Measurements from ENCODE around the gene SIGLEC7.

SIGLEC7 gene

DNA sequence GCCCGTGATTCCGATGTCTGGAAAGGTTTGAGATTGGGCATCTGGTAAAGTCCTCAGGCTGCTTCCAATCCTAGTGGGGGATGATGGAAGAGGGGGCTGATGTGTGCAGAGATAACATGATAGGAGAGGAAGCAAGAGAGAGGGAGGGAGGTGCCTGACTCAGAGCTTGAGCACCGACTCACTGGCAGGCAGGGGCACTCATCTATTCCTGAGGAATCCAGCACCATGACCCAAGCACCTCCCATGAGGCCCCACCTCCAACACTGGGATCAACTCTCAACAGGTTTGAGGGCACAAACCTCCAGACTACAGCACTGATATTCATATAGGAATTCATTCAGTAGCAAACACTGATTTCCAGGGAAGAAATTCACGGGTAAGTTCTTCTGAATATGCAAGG is 23.0 kb upstream of the SIGLEC7 start:
- no peak for DNase-seq

DNA sequence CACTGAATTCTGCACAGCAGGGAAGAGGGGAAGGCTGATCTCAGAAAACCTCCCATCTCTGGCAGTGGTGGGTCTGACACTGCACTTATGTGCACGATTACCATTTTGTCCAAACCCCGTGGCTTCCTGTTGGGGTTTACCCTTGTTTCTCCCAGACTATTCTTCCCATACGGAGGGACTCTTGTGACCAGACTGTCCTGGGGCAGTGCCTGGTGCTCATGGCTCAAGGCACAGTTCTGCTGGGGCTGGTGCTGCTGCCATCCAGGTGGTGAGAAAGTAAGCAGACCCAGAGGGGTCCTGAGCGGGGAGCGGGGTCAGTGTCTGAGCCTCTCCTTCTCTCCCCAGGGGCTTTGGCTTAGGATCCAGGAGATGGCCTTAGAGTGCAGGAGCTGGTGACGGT is 22.5 kb upstream of the SIGLEC7 start:
- DNase-seq, result no peak

- DNase-seq, result no peak
Observed at GRCh38 chr19:51120160-51120559, 21.9 kb upstream of the SIGLEC7 start.

DNA sequence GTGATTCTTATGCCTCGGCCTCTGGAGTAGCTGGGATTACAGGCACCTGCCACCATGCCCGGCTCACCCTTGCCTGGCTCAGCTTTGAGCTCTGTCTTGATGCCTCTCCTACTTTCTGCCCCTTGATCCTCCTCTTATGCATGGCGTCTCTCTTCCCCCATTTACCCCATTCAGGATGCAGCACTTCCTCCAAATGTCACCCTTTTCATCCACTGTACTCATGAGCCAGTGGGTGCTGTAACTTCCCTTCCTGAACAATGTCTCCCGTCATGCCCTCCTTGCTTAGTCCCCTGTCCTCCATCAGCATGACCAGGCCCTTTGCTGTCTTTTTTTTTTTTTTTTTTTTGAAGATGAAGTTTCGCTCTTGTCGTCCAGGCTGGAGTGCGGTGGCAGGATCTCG is 20.8 kb upstream of the SIGLEC7 start:
- no peak for DNase-seq

GRCh38 chr19:51122112-51122981 is 19.8 kb upstream of the SIGLEC7 start:
- DNase-seq, result no peak

DNA sequence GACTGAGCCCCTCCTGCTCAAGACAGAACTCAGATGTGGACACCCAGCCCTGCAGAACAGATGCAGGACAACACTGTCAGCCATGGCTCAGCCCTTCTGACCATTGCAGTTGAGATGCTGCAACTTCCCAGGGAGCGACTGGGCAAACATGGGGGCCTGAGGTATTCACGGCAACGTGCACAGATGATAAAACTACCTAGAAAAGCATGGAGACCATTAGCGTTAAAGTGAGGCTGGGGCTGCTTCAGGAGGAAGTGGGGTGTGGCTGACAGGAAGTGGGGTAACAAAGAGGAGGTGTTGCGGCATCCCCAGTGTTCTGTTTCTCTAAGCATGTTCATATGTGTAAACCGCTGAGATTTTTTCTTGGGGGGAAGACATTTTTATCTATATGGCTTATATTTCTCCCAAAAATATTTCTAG is 18.7 kb upstream of the SIGLEC7 start:
- DNase-seq, result no peak

- DNase-seq, result no peak
Observed at GRCh38 chr19:51123802-51124201, 18.3 kb upstream of the SIGLEC7 start.

DNA sequence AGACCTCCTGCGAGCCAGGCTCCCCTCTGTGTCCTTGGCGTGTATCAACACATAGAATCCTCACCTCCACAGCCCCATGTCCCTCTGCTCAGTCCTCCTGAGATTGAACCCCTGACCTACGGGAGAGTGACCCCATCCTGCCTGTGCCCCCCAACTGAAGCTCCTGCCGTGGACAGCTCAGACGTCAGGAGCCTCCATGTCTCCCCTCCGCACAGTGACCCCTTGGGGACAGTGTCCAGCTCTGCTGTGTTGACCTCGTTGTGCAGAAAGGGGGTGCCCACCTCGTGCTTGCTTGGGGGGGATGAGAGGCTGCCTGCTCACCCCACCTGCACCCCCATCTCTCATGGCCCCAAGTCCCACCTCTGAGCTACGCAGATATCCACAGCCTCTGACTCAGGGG is 17.9 kb upstream of the SIGLEC7 start:
- no peak for DNase-seq

DNA sequence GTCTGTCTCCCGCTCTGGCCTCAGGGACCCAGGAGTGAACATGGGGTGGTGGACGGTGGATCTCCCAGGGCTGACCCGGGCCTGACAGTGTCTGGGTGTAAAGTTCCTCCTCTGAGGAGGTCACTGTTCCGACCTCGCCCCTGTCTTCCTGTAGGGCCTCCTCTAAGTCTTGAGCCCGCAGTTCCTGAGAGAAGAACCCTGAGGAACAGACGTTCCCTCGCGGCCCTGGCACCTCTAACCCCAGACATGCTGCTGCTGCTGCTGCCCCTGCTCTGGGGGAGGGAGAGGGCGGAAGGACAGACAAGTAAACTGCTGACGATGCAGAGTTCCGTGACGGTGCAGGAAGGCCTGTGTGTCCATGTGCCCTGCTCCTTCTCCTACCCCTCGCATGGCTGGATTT is 17.4 kb upstream of the SIGLEC7 start, which contains the start of gene SIGLEC9:
SIGLEC9 (plus strand) TSS at position 178 of the 400 bp plus-strand sequence; CDS start at position 247, 69 bp downstream.
- DNase-seq, result no peak

DNA sequence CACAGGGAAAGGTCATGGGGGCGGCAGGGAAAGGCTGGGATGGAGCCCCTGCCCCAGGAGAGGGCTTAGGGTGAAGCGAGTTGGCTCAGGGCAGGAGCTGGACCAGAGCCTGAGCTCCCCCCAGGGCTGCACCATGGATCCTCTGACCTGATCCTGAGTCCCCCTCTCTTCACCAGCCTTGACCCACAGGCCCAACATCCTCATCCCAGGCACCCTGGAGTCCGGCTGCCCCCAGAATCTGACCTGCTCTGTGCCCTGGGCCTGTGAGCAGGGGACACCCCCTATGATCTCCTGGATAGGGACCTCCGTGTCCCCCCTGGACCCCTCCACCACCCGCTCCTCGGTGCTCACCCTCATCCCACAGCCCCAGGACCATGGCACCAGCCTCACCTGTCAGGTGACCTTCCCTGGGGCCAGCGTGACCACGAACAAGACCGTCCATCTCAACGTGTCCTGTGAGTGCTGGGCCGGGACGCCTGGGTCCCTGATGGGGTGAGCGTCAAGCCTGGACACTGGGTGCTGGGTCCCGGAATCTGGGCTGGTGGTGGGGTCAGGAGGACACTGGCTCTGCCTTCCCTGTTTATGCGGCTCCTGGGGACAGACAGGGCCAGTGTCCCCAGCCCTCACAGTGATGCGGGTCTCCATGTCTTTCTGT is 16.6 kb upstream of the SIGLEC7 start:
- no peak for DNase-seq

DNA sequence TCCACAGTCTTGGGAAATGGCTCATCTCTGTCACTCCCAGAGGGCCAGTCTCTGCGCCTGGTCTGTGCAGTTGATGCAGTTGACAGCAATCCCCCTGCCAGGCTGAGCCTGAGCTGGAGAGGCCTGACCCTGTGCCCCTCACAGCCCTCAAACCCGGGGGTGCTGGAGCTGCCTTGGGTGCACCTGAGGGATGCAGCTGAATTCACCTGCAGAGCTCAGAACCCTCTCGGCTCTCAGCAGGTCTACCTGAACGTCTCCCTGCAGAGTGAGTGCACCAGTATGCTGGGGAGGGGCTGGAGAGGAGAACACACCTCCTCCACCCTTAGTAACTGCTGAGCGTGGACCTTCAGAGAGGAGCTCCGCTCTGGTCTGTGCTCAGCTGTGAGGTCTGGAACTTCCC is 15.1 kb upstream of the SIGLEC7 start:
- no peak for DNase-seq

GRCh38 chr19:51127755-51128154 is 14.3 kb upstream of the SIGLEC7 start:
- no peak for DNase-seq

DNA sequence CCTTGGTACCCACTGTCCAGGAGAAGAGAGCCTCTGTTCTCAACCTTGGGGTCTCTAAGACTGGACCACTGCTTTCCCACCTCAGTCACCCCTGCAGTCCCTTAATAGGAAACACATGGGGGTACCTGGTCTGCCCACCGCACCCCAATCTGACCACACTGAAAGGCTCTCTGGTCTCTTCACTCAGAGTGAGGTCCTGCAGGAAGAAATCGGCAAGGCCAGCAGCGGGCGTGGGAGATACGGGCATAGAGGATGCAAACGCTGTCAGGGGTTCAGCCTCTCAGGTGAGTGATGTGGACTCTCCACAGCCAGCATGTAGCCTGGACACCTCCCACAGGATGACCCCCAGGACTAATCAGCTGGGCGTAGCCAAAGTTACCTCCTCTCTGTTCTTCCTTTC is 13.9 kb upstream of the SIGLEC7 start:
- no peak for DNase-seq

GRCh38 chr19:51129716-51130115 is 12.4 kb upstream of the SIGLEC7 start:
- no peak for DNase-seq

DNA sequence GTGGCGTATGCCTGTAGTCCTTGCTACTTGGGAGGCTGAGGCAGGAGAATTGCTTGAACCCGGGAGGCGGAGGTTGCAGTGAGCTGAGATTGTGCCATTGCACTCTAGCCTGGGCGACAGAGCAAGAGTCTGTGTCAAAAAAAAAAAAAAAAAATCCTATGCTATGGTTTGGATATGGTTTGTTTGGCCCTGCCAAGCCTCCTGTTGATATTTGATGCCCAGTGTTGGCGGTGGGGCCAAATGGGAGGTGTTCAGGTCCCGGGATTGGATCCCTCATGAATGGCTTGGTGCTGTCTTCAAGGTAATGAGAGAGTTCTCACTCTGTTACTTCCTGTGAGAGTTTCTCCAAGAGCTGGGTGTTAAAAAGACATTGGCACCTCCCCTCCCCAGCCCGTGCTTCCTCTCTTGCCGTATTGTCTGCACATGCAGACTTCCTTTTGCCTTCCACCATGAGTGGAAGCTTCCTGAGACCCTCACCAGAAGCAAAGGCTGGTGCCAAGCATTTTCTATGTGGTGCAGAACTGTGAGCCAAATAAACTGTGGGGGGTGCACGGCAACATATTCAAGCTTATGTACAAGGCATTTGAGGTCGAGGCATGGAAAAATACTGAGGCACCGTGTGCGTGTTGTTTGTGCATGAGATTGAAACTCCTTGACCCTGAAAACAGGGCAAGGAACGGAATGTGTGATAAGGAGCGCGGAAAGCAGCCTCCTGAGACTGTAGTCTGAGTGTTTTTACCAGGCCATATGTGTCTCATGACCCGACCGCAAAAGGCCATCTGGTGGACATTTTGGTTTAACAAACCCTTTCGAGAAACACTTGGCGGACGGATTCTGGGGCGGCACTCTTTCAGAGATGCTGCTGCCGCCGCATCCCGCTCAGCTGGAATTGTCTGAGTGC is 10.1 kb upstream of the SIGLEC7 start:
- no peak for DNase-seq

- no peak for DNase-seq
Observed at GRCh38 chr19:51135004-51135403, 7.1 kb upstream of the SIGLEC7 start.

- no peak for DNase-seq
Observed at GRCh38 chr19:51135986-51136762, 5.9 kb upstream of the SIGLEC7 start.

- no peak for DNase-seq
Observed at GRCh38 chr19:51136851-51137551, 5.1 kb upstream of the SIGLEC7 start.

DNA sequence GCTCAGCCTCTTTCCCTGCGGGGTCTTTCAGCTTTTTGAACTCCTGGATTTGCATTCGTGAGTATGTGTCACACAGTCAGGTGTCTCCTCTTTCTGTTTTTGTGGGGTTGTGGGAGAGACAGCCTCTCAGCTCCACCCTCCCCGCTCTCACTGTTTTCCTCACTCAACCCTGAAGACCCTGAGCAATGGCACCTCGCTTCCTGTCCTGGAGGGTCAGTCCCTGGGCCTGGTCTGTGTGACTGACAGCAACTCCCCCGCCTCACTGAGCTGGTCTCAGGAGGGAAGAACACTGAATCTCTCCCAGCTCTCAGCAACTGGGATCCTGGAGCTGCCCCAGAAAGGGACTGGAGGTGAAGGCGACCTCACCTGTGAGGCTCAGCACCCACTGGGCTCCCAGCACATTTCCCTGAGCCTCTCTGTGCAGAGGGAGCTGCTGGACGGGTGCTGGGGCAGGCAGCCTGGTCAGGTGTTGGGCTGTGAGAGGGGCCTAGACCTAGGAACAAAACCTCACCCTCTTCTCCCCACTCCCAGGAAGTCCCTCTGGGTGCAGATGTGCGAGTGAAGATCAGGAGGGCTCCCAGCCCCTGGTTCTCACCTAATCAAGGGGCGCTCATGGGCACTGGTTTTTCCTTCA is 4.2 kb upstream of the SIGLEC7 start:
- no peak for DNase-seq

DNA sequence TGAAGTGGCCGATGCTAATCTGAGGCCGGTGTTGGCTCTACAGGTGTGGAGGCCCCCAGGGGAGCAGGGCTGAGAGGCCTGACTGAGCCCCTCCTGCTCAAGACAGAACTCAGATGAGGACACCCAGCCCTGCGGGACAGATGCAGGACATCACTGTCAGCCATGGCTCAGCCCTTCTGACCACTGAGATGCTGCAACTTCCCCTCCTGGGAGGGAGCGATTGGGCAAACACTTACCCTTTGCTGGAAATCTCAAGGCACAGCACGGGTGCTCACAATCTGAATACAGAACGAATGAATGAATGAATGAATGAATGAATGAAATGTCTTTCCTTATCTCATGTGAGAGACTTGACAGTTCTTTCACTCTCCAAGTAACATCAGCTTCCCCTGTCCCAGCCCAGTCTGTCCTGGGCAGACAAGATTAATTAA is 3.5 kb upstream of the SIGLEC7 start:
- DNase-seq, result no peak
